Panc1 (cell line): Measurements from ENCODE around the gene TICAM2. TPM values are rescaled to one million over a fixed set of nuclear protein-coding genes. Genes with fewer than 3 reads are reported as not detected.

Source experiments
- ATAC-seq: fragments of 200-7000 bp; cut with Tn5 transposase; 2 replicates; pipeline ENCODE4 v1.9.1; 2020; ENCODE audit warnings: mild to moderate bottlenecking, moderate library complexity
- BruUV-seq: library from RNA; stranded (reverse); fragments of 400-500 nt; replicated peaks from 2 replicates; lab custom pipeline; 2021; lab: Mats Ljungman, UMichigan
- CTCF ChIA-PET: fragments of 300-600 bp; sonication (Branson Sonifier 250); formaldehyde crosslinking; loops from one replicate; lab custom pipeline; 2022; ENCODE audit warnings: antibody characterized with exemption; lab: Charles Lee
- POLR2A ChIA-PET: fragments of 300-600 bp; sonication (Branson Sonifier 250); formaldehyde crosslinking; loops from one replicate; lab custom pipeline; 2022; ENCODE audit warnings: antibody characterized with exemption; lab: Charles Lee
- DNase-seq: peaks from one replicate; pipeline ENCODE4 v3.0.0-alpha.2; 2010; ENCODE audit warnings: low read depth, low spot score
- H3K27ac ChIP-seq: 2 replicates; pipeline ENCODE4 v1.5.1; 2011; ENCODE audit warnings: mild to moderate bottlenecking, low read length, inconsistent platforms
- H3K27me3 ChIP-seq: fragments of 200-500 bp; sonication (Bioruptor generic); 2 replicates; pipeline ENCODE4 v1.6.0; 2014; ENCODE audit warnings: low read length, inconsistent platforms; ENCODE audit not compliant: control insufficient read depth, insufficient read depth
- H3K36me3 ChIP-seq: fragments of 200-500 bp; sonication (Bioruptor generic); 2 replicates; pipeline ENCODE4 v1.5.1; 2014; ENCODE audit warnings: inconsistent platforms, mild to moderate bottlenecking, low read length, moderate library complexity; ENCODE audit not compliant: control insufficient read depth, insufficient read depth
- H3K4me1 ChIP-seq: 2 replicates; pipeline ENCODE4 v1.5.1; 2011; ENCODE audit warnings: inconsistent platforms, mild to moderate bottlenecking, low read length, moderate library complexity; ENCODE audit not compliant: control insufficient read depth, insufficient read depth
- H3K4me3 ChIP-seq, 2 experiments: 2 replicates each; pipeline ENCODE4 v1.5.1; 2011 to 2012; ENCODE audit warnings: low read depth in 2 of 2, low read length in 2 of 2, mild to moderate bottlenecking in 2 of 2, inconsistent platforms in 1 of 2, moderate library complexity in 1 of 2
- H3K9me3 ChIP-seq: fragments of 200-500 bp; sonication (Bioruptor generic); 2 replicates; pipeline ENCODE4 v1.5.1; 2014; ENCODE audit warnings: low read depth, mild to moderate bottlenecking, inconsistent platforms, low read length, moderate library complexity; ENCODE audit not compliant: control insufficient read depth, insufficient read depth
- POLR2AphosphoS5 ChIP-seq: IDR thresholded peaks from 2 replicates; pipeline ENCODE4 v1.6.1; 2012; ENCODE audit warnings: mild to moderate bottlenecking, low read depth, low read length, moderate library complexity
- SIN3A ChIP-seq: IDR thresholded peaks from 2 replicates; pipeline ENCODE4 v1.6.1; 2012; ENCODE audit warnings: low read depth, mild to moderate bottlenecking, low read length, moderate library complexity, borderline replicate concordance; ENCODE audit not compliant: insufficient read depth
- TCF7L2 ChIP-seq: IDR thresholded peaks from 2 replicates; pipeline ENCODE4 v1.6.1; 2011; ENCODE audit warnings: mild to moderate bottlenecking, low read depth, low read length, inconsistent platforms
- in situ Hi-C: cut with HindIII; loops from 2 replicates; pipeline ENCODE4 v1.10.0; 2016; ENCODE audit warnings: low sequenced_read_pairs, low pct_unique_long_range_greater_than_20kb
- intact Hi-C: fragments of 100-400 bp; cut with micrococcal nuclease; formaldehyde crosslinking; loops from one replicate; pipeline ENCODE4 v1.10.0; 2022; ENCODE audit not compliant: unreplicated experiment
- total RNA-seq: library from RNA; stranded (reverse); gene quantifications from one replicate; pipeline ENCODE4 v1.2.1, GENCODE V29; 2021; ENCODE audit not compliant: unreplicated experiment
- TF ChIP-seq, protein P1 (sequence below), 2 experiments: IDR thresholded peaks; 2 replicates each; pipeline ENCODE4 v1.6.1; 2011 to 2012; ENCODE audit warnings: low read depth in 2 of 2, control low read depth in 1 of 2, low read length in 1 of 2, mild to moderate bottlenecking in 1 of 2, moderate library complexity in 1 of 2; ENCODE audit not compliant: insufficient read depth in 1 of 2
- TF ChIP-seq, protein P2 (sequence below): fragments of 450-650 bp; IDR thresholded peaks from 2 replicates; pipeline ENCODE4 v1.5.1; 2017; ENCODE audit warnings: mild to moderate bottlenecking

TICAM2 gene
- total RNA-seq, 1 experiment from 2014 or later: 1.6 TPM

DNA sequence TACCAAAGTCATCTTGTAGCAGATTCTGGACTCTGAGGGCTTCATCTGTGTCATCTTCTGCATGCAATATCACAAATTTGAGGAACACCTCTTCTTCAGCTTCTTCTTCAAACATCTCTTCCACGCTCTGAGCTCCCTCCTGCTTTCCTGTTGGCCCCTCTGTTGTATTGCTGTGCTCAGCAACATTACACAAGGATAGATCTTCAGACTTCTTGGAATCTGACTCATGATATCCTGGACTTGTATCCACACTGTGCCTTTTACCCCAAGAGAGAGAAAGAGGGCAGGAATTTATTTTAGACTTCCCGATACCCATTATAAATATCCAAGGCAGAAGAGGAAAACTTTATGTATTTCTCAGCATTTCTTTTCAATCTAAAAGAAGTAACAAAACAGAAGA, 21.3 kb downstream of the TICAM2 start:
- Histone ChIP-seq H3K4me3 (no peak overlapping the region), H3K4me1 (no peaks in the 10 kb centered on the region), H3K27me3 (no peaks in the 10 kb centered on the region), H3K36me3 (no peaks in the 10 kb centered on the region), H3K27ac (no peak overlapping the region), H3K9me3 (no peaks in the 10 kb centered on the region)
- intact Hi-C loops: no loop called here
- ChIA-PET POLR2A (no interaction called here), CTCF (no interaction called here)
- TF ChIP-seq, protein P1, sequence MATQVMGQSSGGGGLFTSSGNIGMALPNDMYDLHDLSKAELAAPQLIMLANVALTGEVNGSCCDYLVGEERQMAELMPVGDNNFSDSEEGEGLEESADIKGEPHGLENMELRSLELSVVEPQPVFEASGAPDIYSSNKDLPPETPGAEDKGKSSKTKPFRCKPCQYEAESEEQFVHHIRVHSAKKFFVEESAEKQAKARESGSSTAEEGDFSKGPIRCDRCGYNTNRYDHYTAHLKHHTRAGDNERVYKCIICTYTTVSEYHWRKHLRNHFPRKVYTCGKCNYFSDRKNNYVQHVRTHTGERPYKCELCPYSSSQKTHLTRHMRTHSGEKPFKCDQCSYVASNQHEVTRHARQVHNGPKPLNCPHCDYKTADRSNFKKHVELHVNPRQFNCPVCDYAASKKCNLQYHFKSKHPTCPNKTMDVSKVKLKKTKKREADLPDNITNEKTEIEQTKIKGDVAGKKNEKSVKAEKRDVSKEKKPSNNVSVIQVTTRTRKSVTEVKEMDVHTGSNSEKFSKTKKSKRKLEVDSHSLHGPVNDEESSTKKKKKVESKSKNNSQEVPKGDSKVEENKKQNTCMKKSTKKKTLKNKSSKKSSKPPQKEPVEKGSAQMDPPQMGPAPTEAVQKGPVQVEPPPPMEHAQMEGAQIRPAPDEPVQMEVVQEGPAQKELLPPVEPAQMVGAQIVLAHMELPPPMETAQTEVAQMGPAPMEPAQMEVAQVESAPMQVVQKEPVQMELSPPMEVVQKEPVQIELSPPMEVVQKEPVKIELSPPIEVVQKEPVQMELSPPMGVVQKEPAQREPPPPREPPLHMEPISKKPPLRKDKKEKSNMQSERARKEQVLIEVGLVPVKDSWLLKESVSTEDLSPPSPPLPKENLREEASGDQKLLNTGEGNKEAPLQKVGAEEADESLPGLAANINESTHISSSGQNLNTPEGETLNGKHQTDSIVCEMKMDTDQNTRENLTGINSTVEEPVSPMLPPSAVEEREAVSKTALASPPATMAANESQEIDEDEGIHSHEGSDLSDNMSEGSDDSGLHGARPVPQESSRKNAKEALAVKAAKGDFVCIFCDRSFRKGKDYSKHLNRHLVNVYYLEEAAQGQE (IDR thresholded peaks at IDR 0.05; ENCODE audit: insufficient read depth in 1 of 2, low read depth in 2 of 2, low read length in 1 of 2): no peak
- TF ChIP-seq TCF7L2 (no peak), SIN3A (no peak), POLR2AphosphoS5 (no peak)
- TF ChIP-seq, protein P2, sequence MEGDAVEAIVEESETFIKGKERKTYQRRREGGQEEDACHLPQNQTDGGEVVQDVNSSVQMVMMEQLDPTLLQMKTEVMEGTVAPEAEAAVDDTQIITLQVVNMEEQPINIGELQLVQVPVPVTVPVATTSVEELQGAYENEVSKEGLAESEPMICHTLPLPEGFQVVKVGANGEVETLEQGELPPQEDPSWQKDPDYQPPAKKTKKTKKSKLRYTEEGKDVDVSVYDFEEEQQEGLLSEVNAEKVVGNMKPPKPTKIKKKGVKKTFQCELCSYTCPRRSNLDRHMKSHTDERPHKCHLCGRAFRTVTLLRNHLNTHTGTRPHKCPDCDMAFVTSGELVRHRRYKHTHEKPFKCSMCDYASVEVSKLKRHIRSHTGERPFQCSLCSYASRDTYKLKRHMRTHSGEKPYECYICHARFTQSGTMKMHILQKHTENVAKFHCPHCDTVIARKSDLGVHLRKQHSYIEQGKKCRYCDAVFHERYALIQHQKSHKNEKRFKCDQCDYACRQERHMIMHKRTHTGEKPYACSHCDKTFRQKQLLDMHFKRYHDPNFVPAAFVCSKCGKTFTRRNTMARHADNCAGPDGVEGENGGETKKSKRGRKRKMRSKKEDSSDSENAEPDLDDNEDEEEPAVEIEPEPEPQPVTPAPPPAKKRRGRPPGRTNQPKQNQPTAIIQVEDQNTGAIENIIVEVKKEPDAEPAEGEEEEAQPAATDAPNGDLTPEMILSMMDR: no peak
- DNase-seq (no peak), ATAC-seq (no peak)
- BruUV-seq: no TSS peak
- in situ Hi-C loops: no loop called here

DNA sequence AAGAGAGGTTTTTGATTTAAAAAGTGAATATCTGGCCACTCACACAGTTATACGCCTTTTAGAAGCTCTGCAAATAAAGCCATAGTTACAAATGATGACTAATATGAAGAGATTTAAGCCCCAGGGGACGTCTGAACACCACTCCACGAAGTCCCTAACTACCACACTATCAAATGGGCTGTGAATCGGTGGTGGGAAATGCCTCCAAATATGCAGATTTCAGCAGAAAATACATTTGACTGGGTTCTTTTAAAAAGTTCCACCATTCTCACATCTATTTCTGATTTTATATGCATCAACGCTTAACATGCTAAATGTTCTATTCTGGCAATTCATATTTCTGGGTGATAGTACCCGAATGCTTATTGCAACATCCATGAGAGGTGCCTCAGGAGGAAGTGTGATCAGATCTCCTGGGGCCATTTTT, 22.5 kb downstream of the TICAM2 start:
- H3K4me3 ChIP-seq: no peak overlapping the region
- H3K9me3 ChIP-seq: no peaks in the 10 kb centered on the region
- ATAC-seq (no peak), DNase-seq (no peak)
- TF ChIP-seq POLR2AphosphoS5: no peak
- TF ChIP-seq, protein P2: no peak
- no peak for TF ChIP-seq TCF7L2
- TF ChIP-seq SIN3A: no peak
- TF ChIP-seq, protein P1 (IDR thresholded peaks at IDR 0.05; ENCODE audit: insufficient read depth in 1 of 2, low read depth in 2 of 2, low read length in 1 of 2): no peak
- H3K27ac ChIP-seq: no peak overlapping the region
- intact Hi-C loops (no loop called here), in situ Hi-C loops (no loop called here)
- H3K27me3 ChIP-seq: no peaks in the 10 kb centered on the region
- no peaks in the 10 kb centered on the region; the same call in 1 of the 2 replicates for H3K4me1 ChIP-seq
- POLR2A ChIA-PET: no interaction called here
- BruUV-seq: no TSS peak
- no peaks in the 10 kb centered on the region for H3K36me3 ChIP-seq
- CTCF ChIA-PET: no interaction called here
